AG09309 (cell line): ENCODE results near the gene CD244.

Source experiments
- DNase-seq: peaks from one replicate; pipeline ENCODE4 v3.0.0-alpha.2; 2010; ENCODE audit warnings: low read depth
- H3K4me3 ChIP-seq: 2 replicates; pipeline ENCODE4 v1.5.1; 2011; ENCODE audit warnings: mild to moderate bottlenecking, low read depth, low read length, moderate library complexity; ENCODE audit not compliant: control insufficient read depth
- TF ChIP-seq, protein P1 (sequence below): IDR thresholded peaks from 2 replicates; pipeline ENCODE4 v1.5.1; 2011; ENCODE audit warnings: mild to moderate bottlenecking, low read depth, low read length, inconsistent platforms; ENCODE audit not compliant: insufficient read depth, control insufficient read depth; ENCODE audit errors: missing control alignments

Gene CD244

DNA sequence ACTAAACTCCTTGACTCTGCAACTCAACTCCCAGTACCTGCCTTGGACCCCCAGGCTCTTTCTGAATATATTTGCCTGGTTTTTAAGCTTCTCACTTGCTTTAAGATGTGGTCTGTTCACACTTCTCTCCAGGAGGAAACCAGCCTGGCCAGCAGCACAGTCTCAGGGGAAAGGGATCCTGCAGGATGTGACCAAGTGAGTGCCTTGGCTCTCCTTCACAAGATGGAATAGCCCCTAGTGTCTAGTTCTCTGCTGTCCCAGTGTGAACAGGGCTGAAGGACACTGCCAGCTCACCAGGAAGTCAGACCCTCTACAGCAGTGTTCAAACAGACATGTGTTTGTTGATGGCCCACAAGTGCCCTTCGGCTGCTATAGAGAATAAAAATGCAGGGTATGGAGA, 32.9 kb downstream of the CD244 start:
- no peak for DNase-seq
- TF ChIP-seq, protein P1, sequence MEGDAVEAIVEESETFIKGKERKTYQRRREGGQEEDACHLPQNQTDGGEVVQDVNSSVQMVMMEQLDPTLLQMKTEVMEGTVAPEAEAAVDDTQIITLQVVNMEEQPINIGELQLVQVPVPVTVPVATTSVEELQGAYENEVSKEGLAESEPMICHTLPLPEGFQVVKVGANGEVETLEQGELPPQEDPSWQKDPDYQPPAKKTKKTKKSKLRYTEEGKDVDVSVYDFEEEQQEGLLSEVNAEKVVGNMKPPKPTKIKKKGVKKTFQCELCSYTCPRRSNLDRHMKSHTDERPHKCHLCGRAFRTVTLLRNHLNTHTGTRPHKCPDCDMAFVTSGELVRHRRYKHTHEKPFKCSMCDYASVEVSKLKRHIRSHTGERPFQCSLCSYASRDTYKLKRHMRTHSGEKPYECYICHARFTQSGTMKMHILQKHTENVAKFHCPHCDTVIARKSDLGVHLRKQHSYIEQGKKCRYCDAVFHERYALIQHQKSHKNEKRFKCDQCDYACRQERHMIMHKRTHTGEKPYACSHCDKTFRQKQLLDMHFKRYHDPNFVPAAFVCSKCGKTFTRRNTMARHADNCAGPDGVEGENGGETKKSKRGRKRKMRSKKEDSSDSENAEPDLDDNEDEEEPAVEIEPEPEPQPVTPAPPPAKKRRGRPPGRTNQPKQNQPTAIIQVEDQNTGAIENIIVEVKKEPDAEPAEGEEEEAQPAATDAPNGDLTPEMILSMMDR, result no peak

DNA sequence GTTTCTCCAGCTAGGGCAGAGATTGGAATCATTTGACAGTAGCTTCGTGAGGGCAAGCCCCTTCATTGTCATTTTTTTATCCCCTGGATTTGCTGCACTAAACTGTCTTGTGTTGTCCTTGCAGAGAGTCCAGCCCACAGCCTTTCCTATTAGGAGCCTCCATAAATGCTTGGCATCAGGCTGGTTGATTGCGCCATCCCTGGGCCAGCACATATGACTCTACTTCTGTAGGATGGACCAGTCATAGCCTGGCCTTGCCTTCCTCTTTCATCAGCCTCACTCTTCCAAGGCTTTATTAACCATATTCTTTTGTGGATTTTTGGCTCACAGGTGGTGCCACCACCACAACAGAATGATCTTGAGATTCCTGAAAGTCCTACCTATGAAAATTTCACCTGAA, 35.3 kb downstream of the CD244 start:
- TF ChIP-seq, protein P1, result no peak
- DNase-seq, result no peak
- no peak overlapping the region for H3K4me3 ChIP-seq

More for the DNA sequence above, 32.9 kb downstream of the CD244 start:
- no peak overlapping the region for H3K4me3 ChIP-seq

DNA sequence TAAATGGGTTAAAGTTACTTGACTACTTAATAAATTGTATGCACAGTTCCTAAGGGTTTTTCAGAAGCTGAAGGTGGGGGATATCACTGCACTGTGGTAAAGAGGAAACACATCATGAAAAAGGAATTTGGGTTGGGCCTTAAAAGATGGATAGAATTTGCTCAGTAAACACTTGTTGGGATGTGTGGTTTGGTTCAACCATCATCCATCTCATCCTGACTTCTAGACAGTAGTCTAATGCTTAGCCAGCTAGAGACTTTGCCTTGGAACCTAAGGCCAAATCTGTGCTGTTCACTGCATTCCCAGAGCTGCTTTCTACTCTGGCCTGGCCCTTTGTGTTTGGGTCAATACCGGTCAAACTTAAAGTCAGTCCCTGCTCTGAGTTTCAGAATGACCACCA, 36.1 kb downstream of the CD244 start:
- no peak for DNase-seq
- H3K4me3 ChIP-seq, result no peak overlapping the region
- TF ChIP-seq, protein P1, result no peak

DNA sequence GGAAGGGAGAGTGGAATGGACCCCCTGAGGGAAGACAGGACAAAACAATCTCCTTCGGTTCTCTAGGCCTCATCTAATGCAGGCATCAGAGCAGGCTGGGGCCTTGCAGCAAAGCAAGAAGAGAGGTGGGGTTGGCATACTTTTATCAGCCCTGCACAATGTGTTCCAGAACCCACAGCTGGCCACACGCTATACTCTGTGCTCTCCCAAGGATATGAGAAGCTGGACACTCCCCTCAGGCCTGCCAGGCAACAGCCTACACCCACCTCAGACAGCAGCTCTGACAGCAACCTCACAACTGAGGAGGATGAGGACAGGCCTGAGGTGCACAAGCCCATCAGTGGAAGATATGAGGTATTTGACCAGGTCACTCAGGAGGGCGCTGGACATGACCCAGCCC, 39.4 kb downstream of the CD244 start:
- DNase-seq, result no peak
- TF ChIP-seq, protein P1, result no peak
- no peak overlapping the region for H3K4me3 ChIP-seq

- TF ChIP-seq, protein P1, result peak; percentile 26
- no peak for DNase-seq
These were observed 41.1 kb downstream of the CD244 start for GRCh38 chr1:160821627-160822026.

DNA sequence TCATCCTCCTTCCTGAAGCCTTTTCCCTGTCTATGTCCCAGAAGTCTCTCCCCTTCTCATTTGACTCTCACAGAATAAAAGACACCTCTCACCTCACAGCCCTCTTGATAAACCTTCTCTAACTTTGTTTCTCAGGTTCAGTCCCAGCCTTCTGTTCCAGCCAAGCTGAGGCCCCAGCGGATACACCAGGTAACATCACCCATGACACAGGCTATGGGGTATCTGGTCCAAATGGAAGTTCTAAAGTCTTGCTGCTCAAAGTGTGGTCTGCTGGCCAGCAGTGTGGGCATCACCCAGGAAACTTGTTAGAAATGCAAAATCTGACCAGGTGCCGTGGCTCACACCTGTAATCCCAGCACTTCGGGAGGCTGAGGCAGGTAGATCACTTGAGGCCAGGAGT, 43.5 kb downstream of the CD244 start:
- TF ChIP-seq, protein P1, result no peak
- H3K4me3 ChIP-seq, result no peak overlapping the region
- no peak for DNase-seq

More at GRCh38 chr1:160821627-160822026, 41.1 kb downstream of the CD244 start:
- no peak overlapping the region for H3K4me3 ChIP-seq
